ENCODE measurements around the gene AGBL1.

GRCh38 chr15:86932456-86932855 is 852.8 kb downstream of the AGBL1 start:
- TF ChIP-seq, protein P1, sequence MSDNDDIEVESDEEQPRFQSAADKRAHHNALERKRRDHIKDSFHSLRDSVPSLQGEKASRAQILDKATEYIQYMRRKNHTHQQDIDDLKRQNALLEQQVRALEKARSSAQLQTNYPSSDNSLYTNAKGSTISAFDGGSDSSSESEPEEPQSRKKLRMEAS (IDR thresholded peaks at IDR 0.05): no peak
- no peak for TF ChIP-seq REST (IDR thresholded peaks at IDR 0.05)
- TF ChIP-seq CTCF (IDR thresholded peaks at IDR 0.05; ENCODE audit: low read depth, low read length, missing input control): no peak
- TF ChIP-seq RAD21 (IDR thresholded peaks at IDR 0.05): no peak
- TF ChIP-seq EGR1 (IDR thresholded peaks at IDR 0.05; ENCODE audit: low read depth in 2 of 2): no peak
- TF ChIP-seq ZBTB33 (IDR thresholded peaks at IDR 0.05): no peak
- TF ChIP-seq YY1 (IDR thresholded peaks at IDR 0.05): no peak
- TF ChIP-seq JUND (IDR thresholded peaks at IDR 0.05): no peak
- TF ChIP-seq SP1 (IDR thresholded peaks at IDR 0.05): no peak
- no peak for TF ChIP-seq TAF1 (conservative IDR thresholded peaks at IDR 0.05)
- TF ChIP-seq, protein P2, sequence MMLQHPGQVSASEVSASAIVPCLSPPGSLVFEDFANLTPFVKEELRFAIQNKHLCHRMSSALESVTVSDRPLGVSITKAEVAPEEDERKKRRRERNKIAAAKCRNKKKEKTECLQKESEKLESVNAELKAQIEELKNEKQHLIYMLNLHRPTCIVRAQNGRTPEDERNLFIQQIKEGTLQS (IDR thresholded peaks at IDR 0.05): no peak
